ENCODE data around the gene SLC12A7. TPM values are rescaled to one million over a fixed set of nuclear protein-coding genes. Genes with fewer than 3 reads are reported as not detected.

The SLC12A7 gene
- total RNA-seq, 1 experiment from 2014 or later = 30.8 TPM

- H3K36me3 Mint-ChIP-seq (ENCODE audit: insufficient read depth in 1 of 3, low read depth in 3 of 3) = no peaks in the 10 kb centered on the region; a peak in 1 of 7 replicates
- no peak overlapping the region for H3K9ac ChIP-seq (ENCODE audit: extremely low read depth, insufficient read length, low read length)
These were observed 102.3 kb downstream of the SLC12A7 start for GRCh38 chr5:1009359-1010180.

More at GRCh38 chr5:1009359-1010180, 102.3 kb downstream of the SLC12A7 start:
- no peak overlapping the region for H3K23ac ChIP-seq (ENCODE audit: insufficient read length, low read depth, low read length)
- H3K23me2 ChIP-seq (ENCODE audit: insufficient read length, low read depth, low read length, poor library complexity, severe bottlenecking) = peaks cover 8% of the 10 kb centered on the region
- no peaks in the 10 kb centered on the region for H3K9me3 ChIP-seq (ENCODE audit: control insufficient read depth, low read depth, low read length)
- H3K27me3 ChIP-seq (ENCODE audit: insufficient read depth, low read length) = peaks cover 15% of the 10 kb centered on the region; the same call in 1 of the 2 replicates
- Mint-ChIP-seq H3K27ac (no peak overlapping the region), H3K4me3 (peak overlapping the region; percentile 54 to 79), H3K9me3 (no peaks in the 10 kb centered on the region), H3K4me1 (peaks cover 31 to 34% of the 10 kb centered on the region in 2 experiments), H3K27me3 (ENCODE audit: low read depth) (peaks cover 55% of the 10 kb centered on the region)
- no peak overlapping the region for H3T11ph ChIP-seq (ENCODE audit: low read length)
- H2BK5ac ChIP-seq (ENCODE audit: insufficient read length, low read length) = no peak overlapping the region
- H3K4ac ChIP-seq (ENCODE audit: low read depth, low read length) = no peak overlapping the region
- no peak overlapping the region for H4K8ac ChIP-seq (replicated peaks; ENCODE audit: insufficient read length, low read depth, low read length)
- H2BK12ac ChIP-seq (ENCODE audit: insufficient read length, low read depth, low read length) = no peak overlapping the region
- TF ChIP-seq CTCF (conservative IDR thresholded peaks at IDR 0.05) = no peak
- H2BK15ac ChIP-seq (ENCODE audit: low read depth, low read length) = no peak overlapping the region
- H4K20me1 ChIP-seq (ENCODE audit: control insufficient read depth, insufficient read depth, insufficient read length) = no peaks in the 10 kb centered on the region
- H3K18ac ChIP-seq (ENCODE audit: insufficient read length, low read depth, low read length) = no peak overlapping the region
- H3K56ac ChIP-seq (ENCODE audit: insufficient read length, low read depth, low read length) = no peak overlapping the region
- H2AFZ ChIP-seq (ENCODE audit: low read length) = no peak overlapping the region
- no peak overlapping the region for H2BK120ac ChIP-seq (ENCODE audit: low read depth, low read length, poor library complexity, severe bottlenecking)
- no peaks in the 10 kb centered on the region for H3K4me1 ChIP-seq (ENCODE audit: insufficient read depth, low read length)
- no peak overlapping the region for H4K91ac ChIP-seq (ENCODE audit: insufficient read length, low read depth, low read length)
- H3K14ac ChIP-seq (ENCODE audit: insufficient read depth, low read length) = no peak overlapping the region
- DNase-seq = no peak
- no peaks in the 10 kb centered on the region for H3K79me1 ChIP-seq (ENCODE audit: insufficient read depth, low read depth, low read length, poor library complexity, severe bottlenecking)
- H3K27ac ChIP-seq (ENCODE audit: insufficient read length, low read depth, low read length) = no peak overlapping the region
- H4K5ac ChIP-seq (ENCODE audit: insufficient read length, low read depth, low read length) = no peak overlapping the region
- no peak overlapping the region for H2AK5ac ChIP-seq (ENCODE audit: insufficient read length, low read length)
- peak overlapping the region; percentile 19 for H3K4me2 ChIP-seq (ENCODE audit: insufficient read depth, insufficient read length, low read length)
- no peaks in the 10 kb centered on the region for H3K79me2 ChIP-seq (ENCODE audit: insufficient read depth, low read length)
- WGBS (ENCODE audit: extremely low coverage, insufficient read length, low lambda C conversion rate) = no CpG with 5 or more reads among the region's 70 CpGs
- H2BK20ac ChIP-seq (ENCODE audit: low read depth, low read length, poor library complexity, severe bottlenecking) = no peak overlapping the region

Measured in H9 (cell line).